HG03045 (cell line): ENCODE data around the gene SALL4.
"Not testable (repeated sequence)": the region's sequence is repeated elsewhere in the genome, so short reads cannot be mapped to it uniquely, and the experiment has no call there.

ENCODE experiments used
- ATAC-seq: cut with Tn5 transposase; IDR thresholded peaks from one replicate; pipeline ENCODE4 v1.9.1; 2021; ENCODE audit warnings: mild to moderate bottlenecking, moderate library complexity; ENCODE audit not compliant: unreplicated experiment

Gene SALL4

GRCh38 chr20:51767867-51768758 lies 34.2 kb downstream of the SALL4 start, which contains the start of gene ATP9A:
Gene ATP9A, minus strand, starts transcription at chr20:51768390. Its CDS starts 21 bp downstream, at chr20:51768369.
- ATAC-seq: no peak

- ATAC-seq: no peak
These were observed 35.1 kb downstream of the SALL4 start for GRCh38 chr20:51766994-51767866.

GRCh38 chr20:51765381-51765780 lies 36.9 kb downstream of the SALL4 start:
- ATAC-seq: not testable (repeated sequence)

GRCh38 chr20:51763965-51764602 lies 38.2 kb downstream of the SALL4 start:
- ATAC-seq: no peak

GRCh38 chr20:51760905-51761546 lies 41.3 kb downstream of the SALL4 start:
- no peak for ATAC-seq

GRCh38 chr20:51759769-51760510 lies 42.4 kb downstream of the SALL4 start:
- ATAC-seq: no peak

- no peak for ATAC-seq
These were observed 43.3 kb downstream of the SALL4 start for GRCh38 chr20:51758978-51759544.

GRCh38 chr20:51757226-51757625 lies 45.1 kb downstream of the SALL4 start:
- ATAC-seq: no peak

GRCh38 chr20:51756653-51757052 lies 45.7 kb downstream of the SALL4 start:
- no peak for ATAC-seq

- not testable (repeated sequence) for ATAC-seq
These were observed 49.1 kb downstream of the SALL4 start for GRCh38 chr20:51753220-51753619.

GRCh38 chr20:51752343-51752951 lies 49.9 kb downstream of the SALL4 start:
- no peak for ATAC-seq

- ATAC-seq: no peak
These were observed 51.4 kb downstream of the SALL4 start for GRCh38 chr20:51750770-51751388.

- ATAC-seq: no peak
These were observed 52.1 kb downstream of the SALL4 start for GRCh38 chr20:51750037-51750769.

GRCh38 chr20:51749674-51750036 lies 52.7 kb downstream of the SALL4 start:
- no peak for ATAC-seq

- ATAC-seq: no peak
These were observed 55.0 kb downstream of the SALL4 start for GRCh38 chr20:51747182-51747911.

- ATAC-seq: no peak
These were observed 56.5 kb downstream of the SALL4 start for GRCh38 chr20:51745804-51746203.

GRCh38 chr20:51740838-51741237 lies 61.5 kb downstream of the SALL4 start:
- ATAC-seq: no peak
